CD4-positive, alpha-beta memory T cell (primary cell): ENCODE results near the gene MTMR8. TPM values are rescaled to one million over a fixed set of nuclear protein-coding genes. Genes with fewer than 3 reads are reported as not detected.

Experiments
- CTCF ChIA-PET: fragments of 350-600 bp; sonication (Branson Sonifier 250); formaldehyde crosslinking; loops from one replicate; lab custom pipeline; 2021; ENCODE audit warnings: inconsistent platforms; ENCODE audit not compliant: partially characterized antibody; lab: Charles Lee
- POLR2A ChIA-PET: fragments of 350-600 bp; sonication (Branson Sonifier 250); formaldehyde crosslinking; loops from one replicate; lab custom pipeline; 2021; ENCODE audit not compliant: partially characterized antibody; lab: Charles Lee
- DNase-seq, 5 donors: peaks; one replicate each; pipeline versions ENCODE4 v3.0.0 to v3.0.0-alpha.2; 2020 to 2022; ENCODE audit warnings: mixed read lengths in 1 of 5
- H3K27ac ChIP-seq: one replicate; pipeline ENCODE4 v1.7.0; 2013; ENCODE audit warnings: low read depth, low read length
- H3K27me3 ChIP-seq: 2 replicates; pipeline ENCODE4 v1.7.0; 2013; ENCODE audit warnings: mild to moderate bottlenecking, low read length, moderate library complexity; ENCODE audit not compliant: insufficient read depth
- H3K36me3 ChIP-seq: 2 replicates; pipeline ENCODE4 v1.7.0; 2013; ENCODE audit warnings: mild to moderate bottlenecking, low read length, moderate library complexity; ENCODE audit not compliant: insufficient read depth
- H3K4me1 ChIP-seq: 2 replicates; pipeline ENCODE4 v1.7.0; 2013; ENCODE audit warnings: mild to moderate bottlenecking, low read length, moderate library complexity; ENCODE audit not compliant: insufficient read depth
- H3K4me3 ChIP-seq, 2 donors: one replicate each; pipeline ENCODE4 v1.7.0; 2013; ENCODE audit warnings: low read length in 2 of 2, mild to moderate bottlenecking in 1 of 2
- H3K9me3 ChIP-seq, 2 donors: one replicate each; pipeline ENCODE4 v1.7.0; 2013; ENCODE audit warnings: low read length in 2 of 2, control low read depth in 1 of 2; ENCODE audit not compliant: control insufficient read depth in 1 of 2
- H3K27ac Mint-ChIP-seq, 7 donors: one replicate each; pipeline ENCODE4 v1.8.0; 2020 to 2021; ENCODE audit warnings: mixed read lengths in 7 of 7, mild to moderate bottlenecking in 6 of 7, inconsistent platforms in 3 of 7, moderate library complexity in 3 of 7
- H3K27me3 Mint-ChIP-seq, 2 donors: one replicate each; pipeline ENCODE4 v1.8.0; 2020 to 2021; ENCODE audit warnings: mixed read lengths in 2 of 2
- H3K36me3 Mint-ChIP-seq, 2 donors: one replicate each; pipeline ENCODE4 v1.8.0; 2020 to 2021; ENCODE audit warnings: mixed read lengths in 2 of 2, inconsistent platforms in 1 of 2, mild to moderate bottlenecking in 1 of 2
- H3K4me1 Mint-ChIP-seq, 4 donors: one replicate each; pipeline ENCODE4 v1.8.0; 2020 to 2021; ENCODE audit warnings: mixed read lengths in 4 of 4, mild to moderate bottlenecking in 1 of 4
- H3K4me3 Mint-ChIP-seq, 8 donors: one replicate each; pipeline ENCODE4 v1.8.0; 2020 to 2021; ENCODE audit warnings: mixed read lengths in 8 of 8, mild to moderate bottlenecking in 7 of 8, moderate library complexity in 6 of 8, inconsistent platforms in 3 of 8
- H3K9me3 Mint-ChIP-seq, 8 donors: one replicate each; pipeline ENCODE4 v1.8.0; 2020 to 2021; ENCODE audit warnings: mixed read lengths in 8 of 8, mild to moderate bottlenecking in 5 of 8, inconsistent platforms in 3 of 8, moderate library complexity in 1 of 8
- intact Hi-C: fragments of 100-400 bp; cut with micrococcal nuclease; formaldehyde crosslinking; loops from one replicate; pipeline ENCODE4 v1.15.1; 2023
- polyA plus RNA-seq, 2 donors: library from polyadenylated mRNA; unstranded; fragments of 300-500 nt; fragmentation: Illumina TruSeq; gene quantifications; one replicate each; pipeline ENCODE4 v1.2.3, GENCODE V29; 2021
- total RNA-seq, 2 experiments: library from RNA; stranded (reverse); gene quantifications; one replicate each; pipeline ENCODE4 v1.2.3, GENCODE V29; 2021

MTMR8 gene
- 1 to 10 TPM; 7.6 to 8.3 TPM for total RNA-seq
- 1 to 10 TPM; 4.7 to 7.2 TPM for polyA plus RNA-seq

DNA sequence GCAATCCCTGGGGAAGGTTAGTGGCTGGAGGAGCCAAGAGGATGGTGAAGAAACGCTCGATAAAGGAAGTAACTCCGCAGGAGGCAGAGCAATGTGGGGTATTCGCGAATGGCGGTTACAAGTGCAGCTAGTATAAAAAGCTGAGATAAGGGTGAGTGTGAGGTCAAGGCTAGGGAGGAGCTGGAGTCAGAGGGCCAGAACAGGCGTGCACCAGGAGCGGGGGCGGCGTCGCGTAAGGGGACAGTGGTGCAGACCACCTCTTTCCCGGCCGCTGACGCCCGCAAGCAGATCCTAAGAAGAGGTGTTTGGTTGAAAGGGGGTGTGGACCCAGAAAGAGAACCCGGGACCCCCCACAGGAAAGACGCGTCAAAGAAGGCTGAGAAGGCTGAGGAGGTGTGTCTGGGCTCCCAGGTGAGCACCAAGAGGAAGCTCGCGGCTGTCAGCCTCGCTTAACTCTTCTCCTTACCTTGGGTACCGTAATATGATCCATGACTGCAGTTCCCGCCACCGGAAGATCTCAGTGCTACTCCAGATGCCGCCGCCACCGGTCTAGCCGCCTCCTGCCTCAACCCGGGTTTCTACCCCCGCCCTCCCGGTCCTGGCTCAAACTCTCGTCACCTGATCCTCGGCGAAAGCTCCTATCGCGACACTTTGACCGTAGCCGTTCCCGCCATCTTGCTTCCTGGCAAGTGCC is at the start of gene MTMR8:
MTMR8 (minus strand) TSS at position 579 of the 694 bp plus-strand sequence; CDS start at position 490, 89 bp downstream.
- peak within 1 kb of the TSS; percentile 52 to 79 for H3K4me3 ChIP-seq
- intact Hi-C loops, result loop anchor here (2.0 to 10.0 kb wide), 3 partner anchors 580 to 640 kb away; partner anchors contain the start of genes ZC3H12B and ZC4H2
- H3K36me3 Mint-ChIP-seq, result peaks cover 0 to 7% of the 10 kb centered on the region in 2 donors
- H3K36me3 ChIP-seq, result no peaks in the 10 kb centered on the region
- H3K9me3 Mint-ChIP-seq, result no peaks in the 10 kb centered on the region
- H3K4me3 Mint-ChIP-seq, result peak within 1 kb of the TSS; percentile 90 to 97 (median 94)
- peak within 1 kb of the TSS; percentile 86 to 93 (median 91) for H3K27ac Mint-ChIP-seq
- ChIA-PET CTCF (interaction anchor here (0.5 kb wide), 1 partner anchor 78 kb away, joined by 3 read pairs; no protein-coding TSS in a partner anchor), POLR2A (interaction anchor here (0.8 to 2.4 kb wide), 3 partner anchors 190 to 1140 kb away, joined by 3 to 15 read pairs (median 5); partner anchors contain the start of genes AMER1 and LAS1L)
- peak within 1 kb of the TSS; percentile 54 for H3K27ac ChIP-seq
- H3K9me3 ChIP-seq, result no peaks in the 10 kb centered on the region
- H3K27me3 ChIP-seq, result no peaks in the 10 kb centered on the region
- no peaks in the 10 kb centered on the region for H3K27me3 Mint-ChIP-seq
- H3K4me1 ChIP-seq, result peaks cover 15% of the 10 kb centered on the region
- DNase-seq, result peak; percentile 77 to 83 (median 80)
- H3K4me1 Mint-ChIP-seq, result peaks cover 12 to 56% (median 32%) of the 10 kb centered on the region in 4 donors

DNA sequence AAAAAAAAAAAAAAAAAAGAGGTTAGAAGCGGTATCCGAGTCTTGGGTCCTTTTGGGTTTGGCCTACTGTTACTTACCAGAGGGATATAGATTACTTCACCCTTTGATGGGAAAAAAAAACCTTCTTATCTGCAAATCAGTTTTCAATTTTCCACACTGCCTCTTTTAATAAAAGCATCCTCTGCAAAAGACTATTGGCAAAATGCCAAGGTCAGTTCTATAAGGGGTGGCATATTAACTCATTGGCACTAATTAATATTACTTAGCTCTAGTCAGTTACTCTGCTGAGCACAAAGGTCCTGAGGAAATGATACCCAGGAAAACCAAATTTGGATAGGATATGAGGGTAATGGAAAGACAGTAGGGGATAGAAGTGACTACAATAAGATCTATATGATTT is 44.3 kb upstream of the MTMR8 start:
- no peak overlapping the region for H3K27ac ChIP-seq
- intact Hi-C loops, result no loop called here
- CTCF ChIA-PET, result no interaction called here
- peak in 1 of 5 donors; percentile 2 for DNase-seq
- Mint-ChIP-seq H3K4me1 (no peaks in the 10 kb centered on the region), H3K4me3 (no peak overlapping the region), H3K27me3 (no peaks in the 10 kb centered on the region), H3K9me3 (peaks cover 0 to 14% (median 9%) of the 10 kb centered on the region in 8 donors), H3K27ac (no peak overlapping the region), H3K36me3 (no peaks in the 10 kb centered on the region)
- no peak overlapping the region for H3K4me3 ChIP-seq
- no peaks in the 10 kb centered on the region for H3K4me1 ChIP-seq
- no peaks in the 10 kb centered on the region for H3K27me3 ChIP-seq
- H3K9me3 ChIP-seq, result no peaks in the 10 kb centered on the region
- no peaks in the 10 kb centered on the region for H3K36me3 ChIP-seq
- POLR2A ChIA-PET, result no interaction called here

DNA sequence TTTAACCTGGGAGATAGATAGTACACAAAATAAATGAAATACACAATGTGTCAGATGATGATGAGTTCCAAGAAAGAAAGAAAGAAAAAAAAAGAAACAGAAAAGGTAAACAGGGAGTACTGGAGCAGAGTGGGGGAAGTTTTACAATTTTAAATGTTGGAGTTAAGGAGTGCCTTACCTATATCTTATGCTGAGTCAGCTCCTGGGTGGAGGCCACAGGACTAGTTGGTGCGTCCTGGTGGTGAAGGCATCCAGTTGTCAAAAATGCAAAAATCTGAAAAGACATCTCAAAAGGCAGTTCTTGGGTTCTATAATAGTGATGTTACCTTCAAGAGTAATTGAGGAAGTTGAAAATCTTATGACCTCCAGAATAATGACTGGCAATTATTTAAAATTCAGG is 42.4 kb upstream of the MTMR8 start:
- Histone ChIP-seq H3K9me3 (no peaks in the 10 kb centered on the region), H3K4me3 (no peak overlapping the region), H3K27ac (no peak overlapping the region), H3K4me1 (no peaks in the 10 kb centered on the region), H3K36me3 (no peaks in the 10 kb centered on the region), H3K27me3 (no peaks in the 10 kb centered on the region)
- H3K36me3 Mint-ChIP-seq, result no peaks in the 10 kb centered on the region
- no peak for DNase-seq
- intact Hi-C loops, result no loop called here
- peaks cover 0 to 11% (median 7%) of the 10 kb centered on the region in 8 donors for H3K9me3 Mint-ChIP-seq
- peak overlapping the region in 1 of 7 donors; percentile 61 for H3K27ac Mint-ChIP-seq
- no peaks in the 10 kb centered on the region for H3K27me3 Mint-ChIP-seq
- H3K4me3 Mint-ChIP-seq, result no peak overlapping the region
- POLR2A ChIA-PET, result no interaction called here
- H3K4me1 Mint-ChIP-seq, result no peaks in the 10 kb centered on the region
- CTCF ChIA-PET, result no interaction called here

GRCh38 chrX:64437218-64437617 is 42.0 kb upstream of the MTMR8 start:
- Histone ChIP-seq H3K27me3 (no peaks in the 10 kb centered on the region), H3K27ac (no peak overlapping the region), H3K4me1 (no peaks in the 10 kb centered on the region), H3K4me3 (no peak overlapping the region), H3K9me3 (no peaks in the 10 kb centered on the region), H3K36me3 (no peaks in the 10 kb centered on the region)
- peaks cover 0 to 7% (median 4%) of the 10 kb centered on the region in 8 donors for H3K9me3 Mint-ChIP-seq
- no peak for DNase-seq
- intact Hi-C loops, result no loop called here
- H3K4me1 Mint-ChIP-seq, result no peaks in the 10 kb centered on the region
- H3K27ac Mint-ChIP-seq, result no peak overlapping the region
- no peaks in the 10 kb centered on the region for H3K27me3 Mint-ChIP-seq
- H3K4me3 Mint-ChIP-seq, result no peak overlapping the region
- ChIA-PET CTCF (no interaction called here), POLR2A (no interaction called here)
- H3K36me3 Mint-ChIP-seq, result no peaks in the 10 kb centered on the region

- no peaks in the 10 kb centered on the region for H3K9me3 Mint-ChIP-seq
Measured at GRCh38 chrX:64428371-64428770, 33.1 kb upstream of the MTMR8 start.

GRCh38 chrX:64427787-64428186 is 32.5 kb upstream of the MTMR8 start:
- Mint-ChIP-seq H3K36me3 (no peaks in the 10 kb centered on the region), H3K4me1 (no peaks in the 10 kb centered on the region), H3K9me3 (no peaks in the 10 kb centered on the region), H3K27ac (peak overlapping the region in 1 of 7 donors; percentile 14), H3K4me3 (no peak overlapping the region), H3K27me3 (no peaks in the 10 kb centered on the region)
- intact Hi-C loops, result no loop called here
- DNase-seq, result no peak
- Histone ChIP-seq H3K4me1 (no peaks in the 10 kb centered on the region), H3K9me3 (no peaks in the 10 kb centered on the region), H3K27ac (no peak overlapping the region), H3K27me3 (no peaks in the 10 kb centered on the region), H3K36me3 (no peaks in the 10 kb centered on the region), H3K4me3 (no peak overlapping the region)
- CTCF ChIA-PET, result no interaction called here
- POLR2A ChIA-PET, result no interaction called here

More at GRCh38 chrX:64428371-64428770, 33.1 kb upstream of the MTMR8 start:
- H3K27me3 Mint-ChIP-seq, result no peaks in the 10 kb centered on the region
- Histone ChIP-seq H3K36me3 (no peaks in the 10 kb centered on the region), H3K27me3 (no peaks in the 10 kb centered on the region), H3K4me3 (no peak overlapping the region), H3K9me3 (no peaks in the 10 kb centered on the region), H3K27ac (no peak overlapping the region), H3K4me1 (no peaks in the 10 kb centered on the region)
- no peak for DNase-seq
- POLR2A ChIA-PET, result no interaction called here
- CTCF ChIA-PET, result no interaction called here
- H3K4me3 Mint-ChIP-seq, result no peak overlapping the region
- H3K36me3 Mint-ChIP-seq, result no peaks in the 10 kb centered on the region
- intact Hi-C loops, result no loop called here
- no peak overlapping the region for H3K27ac Mint-ChIP-seq
- H3K4me1 Mint-ChIP-seq, result no peaks in the 10 kb centered on the region

DNA sequence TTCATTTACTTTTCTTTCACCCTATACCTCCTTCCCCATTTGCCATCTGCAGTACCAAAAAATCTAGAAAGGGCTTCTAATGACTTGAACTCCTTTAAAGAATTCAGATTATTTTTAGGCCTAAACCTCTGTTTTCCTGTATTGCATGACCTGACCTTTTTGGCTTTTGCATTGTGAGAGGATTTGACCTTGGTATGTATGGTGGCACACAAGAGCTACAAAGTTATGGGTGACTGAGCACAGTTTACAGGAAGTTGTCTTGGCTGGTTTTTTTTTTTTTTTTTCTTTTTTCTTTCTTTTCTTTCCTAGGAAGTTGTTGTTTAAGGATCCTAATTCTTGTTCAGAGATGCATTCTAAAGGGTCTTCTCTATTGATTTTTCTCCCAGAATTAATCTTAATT is 32.0 kb upstream of the MTMR8 start:
- intact Hi-C loops, result no loop called here
- no peaks in the 10 kb centered on the region for H3K9me3 ChIP-seq
- ChIA-PET CTCF (no interaction called here), POLR2A (no interaction called here)
- H3K4me3 Mint-ChIP-seq, result no peak overlapping the region
- DNase-seq, result no peak
- no peaks in the 10 kb centered on the region for H3K27me3 ChIP-seq
- H3K4me3 ChIP-seq, result no peak overlapping the region
- peak overlapping the region in 1 of 7 donors; percentile 14 for H3K27ac Mint-ChIP-seq
- no peaks in the 10 kb centered on the region for H3K4me1 ChIP-seq
- no peaks in the 10 kb centered on the region for H3K4me1 Mint-ChIP-seq
- H3K36me3 Mint-ChIP-seq, result no peaks in the 10 kb centered on the region
- no peaks in the 10 kb centered on the region for H3K9me3 Mint-ChIP-seq
- H3K36me3 ChIP-seq, result no peaks in the 10 kb centered on the region
- H3K27me3 Mint-ChIP-seq, result no peaks in the 10 kb centered on the region
- no peak overlapping the region for H3K27ac ChIP-seq
